HEK293 (cell line): ENCODE data around the gene NSUN6.
A peak's percentile ranks its signal among the peaks of the same experiment; 100 is the strongest.

Experiments
- FEZF1 ChIP-seq: fragments of 450-650 bp; formaldehyde crosslinking; IDR thresholded peaks from 2 replicates; pipeline ENCODE4 v1.5.1; 2016; ENCODE audit warnings: missing biosample characterization, missing genetic modification characterization
- KLF10 ChIP-seq: fragments of 450-650 bp; IDR thresholded peaks from 2 replicates; pipeline ENCODE4 v1.5.1; 2018; ENCODE audit warnings: missing biosample characterization, mild to moderate bottlenecking, missing genetic modification characterization
- KLF8 ChIP-seq: fragments of 450-650 bp; formaldehyde crosslinking; IDR thresholded peaks from 2 replicates; pipeline ENCODE4 v1.5.1; 2016; ENCODE audit warnings: missing biosample characterization, missing genetic modification characterization
- YY1 ChIP-seq: fragments of 450-650 bp; formaldehyde crosslinking; IDR thresholded peaks from 2 replicates; pipeline ENCODE4 v1.5.1; 2018; ENCODE audit warnings: missing biosample characterization, missing genetic modification characterization
- ZBTB21 ChIP-seq: fragments of 450-650 bp; formaldehyde crosslinking; IDR thresholded peaks from 2 replicates; pipeline ENCODE4 v1.5.1; 2017; ENCODE audit warnings: missing biosample characterization, missing genetic modification characterization
- ZBTB48 ChIP-seq: fragments of 450-650 bp; formaldehyde crosslinking; IDR thresholded peaks from 2 replicates; pipeline ENCODE4 v1.5.1; 2016; ENCODE audit warnings: missing biosample characterization, missing genetic modification characterization
- ZBTB7A ChIP-seq: fragments of 450-650 bp; formaldehyde crosslinking; IDR thresholded peaks from 2 replicates; pipeline ENCODE4 v1.5.1; 2016; ENCODE audit warnings: low read depth, missing biosample characterization, missing genetic modification characterization
- ZBTB8A ChIP-seq: fragments of 450-650 bp; formaldehyde crosslinking; IDR thresholded peaks from 2 replicates; pipeline ENCODE4 v1.5.1; 2016; ENCODE audit warnings: missing biosample characterization, missing genetic modification characterization
- ZIC2 ChIP-seq: fragments of 450-650 bp; formaldehyde crosslinking; IDR thresholded peaks from 2 replicates; pipeline ENCODE4 v1.5.1; 2016; ENCODE audit warnings: missing biosample characterization, missing genetic modification characterization
- ZNF114 ChIP-seq: fragments of 450-650 bp; formaldehyde crosslinking; IDR thresholded peaks from 2 replicates; pipeline ENCODE4 v1.5.0; 2017; ENCODE audit warnings: missing biosample characterization, missing genetic modification characterization
- ZNF121 ChIP-seq: fragments of 450-650 bp; formaldehyde crosslinking; IDR thresholded peaks from 2 replicates; pipeline ENCODE4 v1.5.1; 2016; ENCODE audit warnings: missing biosample characterization, missing genetic modification characterization
- ZNF138 ChIP-seq: fragments of 450-650 bp; formaldehyde crosslinking; IDR thresholded peaks from 2 replicates; pipeline ENCODE4 v1.5.1; 2016; ENCODE audit warnings: missing biosample characterization, missing genetic modification characterization, borderline replicate concordance
- ZNF146 ChIP-seq: fragments of 450-650 bp; formaldehyde crosslinking; IDR thresholded peaks from 2 replicates; pipeline ENCODE4 v1.5.1; 2016; ENCODE audit warnings: missing biosample characterization, missing genetic modification characterization
- ZNF2 ChIP-seq: fragments of 450-650 bp; formaldehyde crosslinking; IDR thresholded peaks from 2 replicates; pipeline ENCODE4 v1.5.1; 2016; ENCODE audit warnings: missing biosample characterization, missing genetic modification characterization
- ZNF223 ChIP-seq: fragments of 450-650 bp; formaldehyde crosslinking; IDR thresholded peaks from 2 replicates; pipeline ENCODE4 v1.5.1; 2016; ENCODE audit warnings: missing biosample characterization, missing genetic modification characterization
- ZNF23 ChIP-seq: fragments of 450-650 bp; formaldehyde crosslinking; IDR thresholded peaks from 2 replicates; pipeline ENCODE4 v1.5.1; 2016; ENCODE audit warnings: missing biosample characterization, missing genetic modification characterization, borderline replicate concordance
- ZNF274 ChIP-seq, 2 experiments: fragments of 200-500 bp in 1 of 2; fragments of 450-650 bp in 1 of 2; sonication (Bioruptor generic) in 1 of 2; formaldehyde crosslinking in 1 of 2; IDR thresholded peaks; 2 replicates each; pipeline versions ENCODE4 v1.5.1 to v1.6.1; 2014 to 2016; ENCODE audit warnings: borderline replicate concordance in 1 of 2, inconsistent platforms in 1 of 2, low read length in 1 of 2, missing biosample characterization in 1 of 2, missing genetic modification characterization in 1 of 2
- ZNF311 ChIP-seq: fragments of 450-650 bp; formaldehyde crosslinking; IDR thresholded peaks from 2 replicates; pipeline ENCODE4 v1.5.1; 2017; ENCODE audit warnings: missing biosample characterization, missing genetic modification characterization, borderline replicate concordance
- ZNF416 ChIP-seq: fragments of 450-650 bp; formaldehyde crosslinking; IDR thresholded peaks from 2 replicates; pipeline ENCODE4 v1.5.1; 2016; ENCODE audit warnings: missing biosample characterization, missing genetic modification characterization
- ZNF433 ChIP-seq: fragments of 450-650 bp; formaldehyde crosslinking; IDR thresholded peaks from 2 replicates; pipeline ENCODE4 v1.5.1; 2016; ENCODE audit warnings: missing biosample characterization, missing genetic modification characterization, low read depth
- ZNF501 ChIP-seq: fragments of 450-650 bp; formaldehyde crosslinking; IDR thresholded peaks from 2 replicates; pipeline ENCODE4 v1.5.1; 2016; ENCODE audit warnings: missing biosample characterization, missing genetic modification characterization
- ZNF529 ChIP-seq: fragments of 450-650 bp; formaldehyde crosslinking; IDR thresholded peaks from 2 replicates; pipeline ENCODE4 v1.5.1; 2017; ENCODE audit warnings: missing genetic modification characterization, missing biosample characterization; ENCODE audit not compliant: insufficient replicate concordance
- ZNF549 ChIP-seq: fragments of 450-650 bp; IDR thresholded peaks from 2 replicates; pipeline ENCODE4 v1.5.1; 2018; ENCODE audit warnings: missing biosample characterization, missing genetic modification characterization, mild to moderate bottlenecking, inconsistent platforms, moderate library complexity
- ZNF571 ChIP-seq: fragments of 450-650 bp; formaldehyde crosslinking; IDR thresholded peaks from 2 replicates; pipeline ENCODE4 v1.5.0; 2017; ENCODE audit warnings: missing biosample characterization, missing genetic modification characterization
- ZNF596 ChIP-seq: fragments of 450-650 bp; IDR thresholded peaks from 2 replicates; pipeline ENCODE4 v1.5.0; 2018; ENCODE audit warnings: missing biosample characterization, mild to moderate bottlenecking, missing genetic modification characterization, moderate library complexity
- ZNF677 ChIP-seq: fragments of 450-650 bp; IDR thresholded peaks from 2 replicates; pipeline ENCODE4 v1.5.0; 2018; ENCODE audit warnings: missing biosample characterization, mild to moderate bottlenecking, missing genetic modification characterization, moderate library complexity
- ZNF701 ChIP-seq: fragments of 450-650 bp; formaldehyde crosslinking; IDR thresholded peaks from 2 replicates; pipeline ENCODE4 v1.5.1; 2016; ENCODE audit warnings: missing biosample characterization, missing genetic modification characterization
- ZNF747 ChIP-seq: fragments of 450-650 bp; formaldehyde crosslinking; IDR thresholded peaks from 2 replicates; pipeline ENCODE4 v1.5.1; 2016; ENCODE audit warnings: missing biosample characterization, missing genetic modification characterization
- ZNF776 ChIP-seq: fragments of 450-650 bp; formaldehyde crosslinking; IDR thresholded peaks from 2 replicates; pipeline ENCODE4 v1.5.0; 2017; ENCODE audit warnings: missing biosample characterization, missing genetic modification characterization, borderline replicate concordance
- ZSCAN23 ChIP-seq: fragments of 450-650 bp; formaldehyde crosslinking; IDR thresholded peaks from 2 replicates; pipeline ENCODE4 v1.5.1; 2016; ENCODE audit warnings: missing biosample characterization, missing genetic modification characterization
- TF ChIP-seq, protein P1 (sequence below): fragments of 450-650 bp; formaldehyde crosslinking; IDR thresholded peaks from 2 replicates; pipeline ENCODE4 v1.5.1; 2016; ENCODE audit warnings: missing biosample characterization, missing genetic modification characterization
- TF ChIP-seq, protein P2 (sequence below): fragments of 450-650 bp; formaldehyde crosslinking; IDR thresholded peaks from 2 replicates; pipeline ENCODE4 v1.5.1; 2017; ENCODE audit warnings: missing biosample characterization, mild to moderate bottlenecking, missing genetic modification characterization, moderate library complexity
- TF ChIP-seq, protein P3 (sequence below): fragments of 450-650 bp; formaldehyde crosslinking; IDR thresholded peaks from 2 replicates; pipeline ENCODE4 v1.5.1; 2016; ENCODE audit warnings: missing biosample characterization, missing genetic modification characterization

Gene NSUN6

DNA sequence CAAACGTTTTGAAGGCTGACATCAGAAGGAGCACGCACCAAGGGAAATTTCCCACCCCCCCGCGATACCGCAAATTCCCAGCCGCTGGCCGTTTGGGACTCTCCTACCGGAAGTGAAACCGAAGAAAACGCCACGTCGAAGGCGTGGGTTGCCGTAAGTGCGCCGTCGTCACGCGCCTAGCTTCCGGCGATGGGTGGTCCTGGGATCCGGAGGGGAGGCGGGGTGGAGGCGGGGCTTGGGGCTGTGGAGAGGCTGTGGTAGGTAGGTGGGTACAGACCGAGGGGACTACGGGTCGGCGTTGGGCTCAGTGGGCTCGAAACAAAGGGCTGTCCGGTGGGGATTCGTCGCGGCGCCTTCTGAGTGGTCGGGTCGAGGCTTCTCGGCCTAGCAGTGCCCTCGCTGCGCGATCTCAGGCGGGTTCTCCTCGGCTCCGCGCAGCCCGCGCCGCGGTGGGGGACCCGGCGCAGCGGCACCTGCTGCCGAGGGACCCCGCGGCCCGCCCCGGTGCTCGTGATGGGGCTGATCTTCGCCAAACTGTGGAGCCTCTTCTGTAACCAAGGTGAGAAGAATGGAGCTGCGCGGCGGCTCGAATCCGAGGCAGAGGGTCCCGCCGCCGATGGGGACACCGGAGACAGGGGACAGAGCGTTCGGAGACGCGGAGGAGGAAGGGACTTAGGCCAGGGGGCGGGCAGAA, 7.9 kb upstream of the NSUN6 start, which contains the start of gene ARL5B (continued):
- no peak for TF ChIP-seq ZNF23 (tag by site-specific recombination)
- no peak for TF ChIP-seq ZNF571
- TF ChIP-seq ZNF311 (tag by site-specific recombination), result no peak
- TF ChIP-seq ZNF121, result no peak
- no peak for TF ChIP-seq ZNF776 (tag by site-specific recombination)
- TF ChIP-seq, protein P1, sequence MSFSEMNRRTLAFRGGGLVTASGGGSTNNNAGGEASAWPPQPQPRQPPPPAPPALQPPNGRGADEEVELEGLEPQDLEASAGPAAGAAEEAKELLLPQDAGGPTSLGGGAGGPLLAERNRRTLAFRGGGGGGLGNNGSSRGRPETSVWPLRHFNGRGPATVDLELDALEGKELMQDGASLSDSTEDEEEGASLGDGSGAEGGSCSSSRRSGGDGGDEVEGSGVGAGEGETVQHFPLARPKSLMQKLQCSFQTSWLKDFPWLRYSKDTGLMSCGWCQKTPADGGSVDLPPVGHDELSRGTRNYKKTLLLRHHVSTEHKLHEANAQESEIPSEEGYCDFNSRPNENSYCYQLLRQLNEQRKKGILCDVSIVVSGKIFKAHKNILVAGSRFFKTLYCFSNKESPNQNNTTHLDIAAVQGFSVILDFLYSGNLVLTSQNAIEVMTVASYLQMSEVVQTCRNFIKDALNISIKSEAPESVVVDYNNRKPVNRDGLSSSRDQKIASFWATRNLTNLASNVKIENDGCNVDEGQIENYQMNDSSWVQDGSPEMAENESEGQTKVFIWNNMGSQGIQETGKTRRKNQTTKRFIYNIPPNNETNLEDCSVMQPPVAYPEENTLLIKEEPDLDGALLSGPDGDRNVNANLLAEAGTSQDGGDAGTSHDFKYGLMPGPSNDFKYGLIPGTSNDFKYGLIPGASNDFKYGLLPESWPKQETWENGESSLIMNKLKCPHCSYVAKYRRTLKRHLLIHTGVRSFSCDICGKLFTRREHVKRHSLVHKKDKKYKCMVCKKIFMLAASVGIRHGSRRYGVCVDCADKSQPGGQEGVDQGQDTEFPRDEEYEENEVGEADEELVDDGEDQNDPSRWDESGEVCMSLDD (tag by site-specific recombination), result no peak
- no peak; the same call in 1 of the 2 replicates for TF ChIP-seq FEZF1 (tag by site-specific recombination)
- TF ChIP-seq KLF8 (tag by site-specific recombination), result peak; percentile 74
- no peak for TF ChIP-seq ZSCAN23 (tag by site-specific recombination)
- TF ChIP-seq ZNF138 (tag by site-specific recombination), result no peak
- no peak for TF ChIP-seq ZNF596 (tag by site-specific recombination)
- TF ChIP-seq ZNF549, result no peak
- no peak for TF ChIP-seq ZNF747
- peak; percentile 98 for TF ChIP-seq ZBTB8A (tag by site-specific recombination)
- TF ChIP-seq ZNF701 (tag by site-specific recombination), result no peak
- TF ChIP-seq ZNF274 (IDR thresholded peaks at IDR 0.05; ENCODE audit: low read length), result no peak
- no peak for TF ChIP-seq ZNF274 (tag by site-specific recombination; IDR thresholded peaks at IDR 0.05; ENCODE audit: borderline replicate concordance)
- TF ChIP-seq ZNF2 (tag by site-specific recombination), result 0 out of 2 replicates have a peak, but pooled peaks have one; percentile 23
- TF ChIP-seq ZNF433 (tag by site-specific recombination), result no peak
- 0 out of 2 replicates have a peak, but pooled peaks have one; percentile 50 for TF ChIP-seq ZNF501 (tag by site-specific recombination)
- TF ChIP-seq, protein P2, sequence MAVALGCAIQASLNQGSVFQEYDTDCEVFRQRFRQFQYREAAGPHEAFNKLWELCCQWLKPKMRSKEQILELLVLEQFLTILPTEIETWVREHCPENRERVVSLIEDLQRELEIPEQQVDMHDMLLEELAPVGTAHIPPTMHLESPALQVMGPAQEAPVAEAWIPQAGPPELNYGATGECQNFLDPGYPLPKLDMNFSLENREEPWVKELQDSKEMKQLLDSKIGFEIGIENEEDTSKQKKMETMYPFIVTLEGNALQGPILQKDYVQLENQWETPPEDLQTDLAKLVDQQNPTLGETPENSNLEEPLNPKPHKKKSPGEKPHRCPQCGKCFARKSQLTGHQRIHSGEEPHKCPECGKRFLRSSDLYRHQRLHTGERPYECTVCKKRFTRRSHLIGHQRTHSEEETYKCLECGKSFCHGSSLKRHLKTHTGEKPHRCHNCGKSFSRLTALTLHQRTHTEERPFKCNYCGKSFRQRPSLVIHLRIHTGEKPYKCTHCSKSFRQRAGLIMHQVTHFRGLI, result peak; percentile 39; the same call in 1 of the 2 replicates
- TF ChIP-seq KLF10 (tag by site-specific recombination), result 0 out of 2 replicates have a peak, but pooled peaks have one; percentile 50
- peak; percentile 25; the same call in 1 of the 2 replicates for TF ChIP-seq ZBTB7A (tag by site-specific recombination)
- no peak for TF ChIP-seq ZNF416 (tag by site-specific recombination)
- TF ChIP-seq ZNF223 (tag by site-specific recombination), result no peak
- TF ChIP-seq ZNF114 (tag by site-specific recombination), result no peak
- peak; percentile 24; the same call in 1 of the 2 replicates for TF ChIP-seq YY1 (tag by site-specific recombination)
- no peak for TF ChIP-seq ZNF677 (tag by site-specific recombination)
- TF ChIP-seq, protein P3, sequence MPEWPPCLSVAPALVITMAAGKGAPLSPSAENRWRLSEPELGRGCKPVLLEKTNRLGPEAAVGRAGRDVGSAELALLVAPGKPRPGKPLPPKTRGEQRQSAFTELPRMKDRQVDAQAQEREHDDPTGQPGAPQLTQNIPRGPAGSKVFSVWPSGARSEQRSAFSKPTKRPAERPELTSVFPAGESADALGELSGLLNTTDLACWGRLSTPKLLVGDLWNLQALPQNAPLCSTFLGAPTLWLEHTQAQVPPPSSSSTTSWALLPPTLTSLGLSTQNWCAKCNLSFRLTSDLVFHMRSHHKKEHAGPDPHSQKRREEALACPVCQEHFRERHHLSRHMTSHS (tag by site-specific recombination), result no peak
- no peak for TF ChIP-seq ZIC2 (tag by site-specific recombination)
- peak; percentile 95 for TF ChIP-seq ZBTB21 (tag by site-specific recombination)
- TF ChIP-seq ZNF529 (tag by site-specific recombination), result no peak
- TF ChIP-seq ZNF146 (tag by site-specific recombination), result no peak
- TF ChIP-seq ZBTB48 (tag by site-specific recombination), result 0 out of 2 replicates have a peak, but pooled peaks have one; percentile 29
- TF ChIP-seq, all 188 proteins: peak for 49
